Measurements from ENCODE around the gene PPM1K. TPM values are rescaled to one million over a fixed set of nuclear protein-coding genes. Genes with fewer than 3 reads are reported as not detected.

Gene PPM1K
- total RNA-seq, 1 experiment from 2014 or later, result 4.2 TPM

DNA sequence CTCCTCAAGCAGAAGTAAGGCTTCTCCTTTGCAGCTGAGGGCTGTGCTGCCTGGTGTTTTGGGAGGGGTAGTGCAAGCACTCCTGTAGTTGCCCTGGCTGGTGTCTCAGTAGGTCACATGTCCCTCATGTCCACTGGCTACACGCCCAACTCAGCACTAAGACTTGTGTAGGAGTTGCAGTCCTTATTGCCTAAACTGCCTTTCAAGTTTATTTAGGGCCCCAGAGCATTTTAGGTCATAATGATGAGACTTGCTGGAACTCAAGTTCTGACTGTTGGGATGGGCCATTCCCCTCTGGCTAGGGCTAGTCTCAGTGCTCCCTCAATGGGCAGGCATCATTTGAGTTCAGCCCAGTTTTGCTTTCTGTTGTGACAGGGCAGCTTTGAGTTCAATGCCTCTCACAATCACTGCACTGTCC lies 44.1 kb downstream of the PPM1K start:
- BruUV-seq (replicated peaks), result no TSS peak
- RAD21 ChIA-PET (ENCODE audit: low non-redundant PET in 1 of 2, low total read pairs in 2 of 2, uncharacterized antibody in 2 of 2, unreplicated experiment in 2 of 2), result no interaction called here
- Histone ChIP-seq H3K4me3 (replicated peaks in 1 of 2; ENCODE audit: low read depth in 1 of 2, low read length in 2 of 2) (no peak overlapping the region), H4K20me1 (ENCODE audit: insufficient read depth) (no peaks in the 10 kb centered on the region), H2AFZ (ENCODE audit: low read depth, low read length, poor library complexity, severe bottlenecking) (no peak overlapping the region), H3K9me3 (ENCODE audit: control insufficient read depth in 1 of 2, insufficient read depth in 1 of 2, low read depth in 1 of 2, low read length in 2 of 2) (no peaks in the 10 kb centered on the region), H3K9ac (ENCODE audit: low read length) (no peak overlapping the region), H3K9me2 (ENCODE audit: insufficient read depth) (no peaks in the 10 kb centered on the region), H3K4me2 (ENCODE audit: low read length) (no peak overlapping the region), H3K27ac (ENCODE audit: low read depth, low read length) (no peak overlapping the region), H3K36me3 (ENCODE audit: control insufficient read depth in 1 of 2, insufficient read depth in 2 of 2, low read length in 2 of 2) (no peaks in the 10 kb centered on the region), H3K27me3 (ENCODE audit: insufficient read depth, low read length) (no peaks in the 10 kb centered on the region), H3K79me2 (ENCODE audit: insufficient read depth, low read length) (no peaks in the 10 kb centered on the region), H3K4me1 (ENCODE audit: control insufficient read depth in 1 of 2, insufficient read depth in 2 of 2, low read length in 2 of 2) (no peaks in the 10 kb centered on the region)
- CTCF ChIA-PET, result no interaction called here
- DNase-seq (ENCODE audit: low read depth, low spot score), result no peak
- intact Hi-C loops (cut with micrococcal nuclease), result no loop called here
- no peak for TF ChIP-seq EGR1 (IDR thresholded peaks at IDR 0.05; ENCODE audit: low read depth)
- POLR2A ChIA-PET, result no interaction called here
- no peak for ATAC-seq

DNA sequence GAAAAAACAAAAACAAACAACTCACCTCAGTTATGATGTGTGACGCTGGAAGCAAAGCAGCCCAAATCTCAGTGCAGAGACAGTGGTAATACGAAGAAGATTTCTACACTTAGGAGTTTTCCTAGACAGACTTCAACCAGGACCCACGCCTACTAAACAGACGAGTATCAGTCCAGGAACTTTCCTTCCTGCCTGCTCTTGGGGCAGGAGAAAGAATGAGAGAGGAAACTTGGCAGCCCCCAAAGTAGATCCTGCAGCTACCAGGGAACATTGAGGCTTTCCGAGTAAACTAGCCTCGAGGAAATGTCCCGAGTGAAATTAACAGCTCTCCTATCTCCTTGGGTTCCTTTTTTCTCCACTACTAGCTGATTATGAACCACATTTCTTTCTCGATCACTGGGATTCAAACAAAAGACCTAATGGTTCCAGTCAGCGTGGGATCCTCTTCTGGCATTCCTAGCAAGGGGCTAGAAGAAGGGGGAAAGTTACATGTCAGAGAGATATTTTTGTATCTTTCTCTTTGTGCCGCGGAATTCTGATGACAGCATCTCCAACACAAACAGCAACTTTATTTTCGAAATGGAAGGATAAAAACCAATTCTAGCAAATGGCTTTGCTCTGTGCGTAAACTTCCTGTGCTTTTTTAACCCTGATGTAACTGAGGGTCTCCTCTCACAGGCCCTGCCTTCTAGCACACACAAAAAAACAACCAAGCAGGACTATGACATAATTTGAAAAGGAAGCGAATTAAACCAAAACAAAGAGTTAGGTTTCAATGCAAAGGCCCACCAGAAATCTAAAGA lies 53.2 kb downstream of the PPM1K start:
- no peak overlapping the region for H3K27ac ChIP-seq (ENCODE audit: low read depth, low read length)
- no peaks in the 10 kb centered on the region for H3K79me2 ChIP-seq (ENCODE audit: insufficient read depth, low read length)
- no peak overlapping the region for H3K4me2 ChIP-seq (ENCODE audit: low read length)
- TF ChIP-seq ZFX (IDR thresholded peaks at IDR 0.05) (no peak), POLR2A (IDR thresholded peaks at IDR 0.05; ENCODE audit: borderline replicate concordance, extremely low read depth, insufficient read depth, insufficient read length) (no peak), EZH2phosphoT487 (IDR thresholded peaks at IDR 0.05; ENCODE audit: borderline replicate concordance) (no peak), SIN3A (IDR thresholded peaks at IDR 0.05; ENCODE audit: low read depth) (no peak), RAD21 (IDR thresholded peaks at IDR 0.05; ENCODE audit: low read depth) (no peak)
- TF ChIP-seq, protein P1, sequence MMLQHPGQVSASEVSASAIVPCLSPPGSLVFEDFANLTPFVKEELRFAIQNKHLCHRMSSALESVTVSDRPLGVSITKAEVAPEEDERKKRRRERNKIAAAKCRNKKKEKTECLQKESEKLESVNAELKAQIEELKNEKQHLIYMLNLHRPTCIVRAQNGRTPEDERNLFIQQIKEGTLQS (IDR thresholded peaks at IDR 0.05), result no peak
- H3K36me3 ChIP-seq (ENCODE audit: control insufficient read depth in 1 of 2, insufficient read depth in 2 of 2, low read length in 2 of 2), result no peaks in the 10 kb centered on the region
- no TSS peak for BruUV-seq (replicated peaks)
- H3K4me1 ChIP-seq (ENCODE audit: control insufficient read depth in 1 of 2, insufficient read depth in 2 of 2, low read length in 2 of 2), result no peaks in the 10 kb centered on the region
- H3K9me2 ChIP-seq (ENCODE audit: insufficient read depth), result no peaks in the 10 kb centered on the region
- intact Hi-C loops (cut with micrococcal nuclease), result no loop called here
- no peak for ATAC-seq
- no peak overlapping the region for H3K9ac ChIP-seq (ENCODE audit: low read length)
- ChIA-PET CTCF (no interaction called here), POLR2A (no interaction called here), RAD21 (ENCODE audit: low non-redundant PET in 1 of 2, low total read pairs in 2 of 2, uncharacterized antibody in 2 of 2, unreplicated experiment in 2 of 2) (no interaction called here)
- no peak for DNase-seq (ENCODE audit: low read depth, low spot score)
- no peaks in the 10 kb centered on the region for H3K9me3 ChIP-seq (ENCODE audit: control insufficient read depth in 1 of 2, insufficient read depth in 1 of 2, low read depth in 1 of 2, low read length in 2 of 2)
- no peak overlapping the region for H2AFZ ChIP-seq (ENCODE audit: low read depth, low read length, poor library complexity, severe bottlenecking)
- H4K20me1 ChIP-seq (ENCODE audit: insufficient read depth), result no peaks in the 10 kb centered on the region
- no peaks in the 10 kb centered on the region for H3K27me3 ChIP-seq (ENCODE audit: insufficient read depth, low read length)
- no peak overlapping the region for H3K4me3 ChIP-seq (replicated peaks in 1 of 2; ENCODE audit: low read depth in 1 of 2, low read length in 2 of 2)

Measured in HCT116 (cell line).